GM12892 (cell line): Measurements from ENCODE around the gene GRIA1.

ENCODE experiments used
- POLR2AphosphoS5 ChIP-seq: IDR thresholded peaks from 2 replicates; pipeline ENCODE4 v1.6.1; 2011; ENCODE audit warnings: low read depth, low read length, control low read depth
- TAF1 ChIP-seq: IDR thresholded peaks from 2 replicates; pipeline ENCODE4 v1.6.1; 2011; ENCODE audit warnings: low read depth, mild to moderate bottlenecking, control low read depth, low read length, borderline replicate concordance

GRCh38 chr5:153676821-153677220 is 186.4 kb downstream of the GRIA1 start:
- no peak for TF ChIP-seq TAF1
- TF ChIP-seq POLR2AphosphoS5: no peak
